SK-N-DZ (cell line): ENCODE results near the gene KMT2E.
"Not testable (repeated sequence)": the region's sequence is repeated elsewhere in the genome, so short reads cannot be mapped to it uniquely, and the experiment has no call there.

Experiments
- DNase-seq: peaks from one replicate; pipeline ENCODE4 v3.0.0-alpha.2; 2015; ENCODE audit warnings: low spot score

The KMT2E gene

DNA sequence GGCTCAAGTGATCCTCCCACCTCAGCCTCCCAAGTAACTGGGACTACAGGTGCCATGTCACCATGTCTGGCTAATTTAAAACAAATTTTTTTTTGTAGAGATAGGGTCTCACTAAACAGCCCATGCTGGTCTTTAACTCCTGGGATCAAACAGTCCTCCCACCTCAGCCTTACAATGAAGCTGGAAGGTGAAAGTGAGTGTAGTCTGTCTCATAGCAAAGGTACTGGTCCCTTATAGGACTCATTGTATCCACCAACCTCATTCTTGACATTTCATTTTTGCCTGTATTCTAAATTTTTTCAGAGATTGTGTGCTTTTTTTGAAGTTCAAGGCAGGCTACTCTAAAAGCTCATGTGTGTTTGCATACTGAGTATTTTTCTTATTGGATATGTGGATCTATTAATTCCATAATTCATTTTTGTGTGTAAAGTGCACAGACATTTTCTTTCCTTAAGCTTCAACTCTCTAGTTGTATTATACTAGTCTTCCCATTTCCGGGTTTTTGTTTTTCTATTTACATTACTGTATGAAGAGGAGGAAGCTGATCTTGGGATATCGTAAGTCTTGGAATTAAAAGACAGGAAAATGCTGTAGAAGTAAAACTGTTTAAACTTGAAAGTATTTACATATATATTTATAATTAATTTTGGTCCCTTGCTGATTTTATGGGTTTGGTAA, 13.3 kb downstream of the KMT2E start:
- DNase-seq = no peak

GRCh38 chr7:105028004-105028403, 14.0 kb downstream of the KMT2E start:
- DNase-seq = no peak

DNA sequence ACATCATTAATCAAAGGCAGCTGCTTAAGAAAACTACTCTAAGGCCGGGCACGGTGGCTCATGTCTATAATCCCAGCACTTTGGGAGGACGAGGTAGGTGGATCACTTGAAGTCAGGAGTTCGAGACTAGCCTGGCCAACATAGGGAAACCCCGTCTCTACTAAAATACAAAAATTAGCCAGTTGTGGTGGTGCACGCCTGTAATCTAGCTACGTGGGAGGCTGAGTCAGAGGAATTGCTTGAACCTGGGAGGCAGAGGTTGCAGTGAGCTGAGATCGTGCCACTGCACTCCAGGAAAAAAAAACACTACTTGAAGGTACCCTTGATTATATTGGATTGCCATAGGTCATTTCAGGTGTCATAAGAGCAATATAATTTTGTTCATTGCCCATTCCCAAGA, 14.9 kb downstream of the KMT2E start:
- not testable (repeated sequence) for DNase-seq

- DNase-seq = no peak
Measured at GRCh38 chr7:105030447-105030846, 16.4 kb downstream of the KMT2E start.

- DNase-seq = no peak
Measured at GRCh38 chr7:105032553-105033214, 18.7 kb downstream of the KMT2E start.

DNA sequence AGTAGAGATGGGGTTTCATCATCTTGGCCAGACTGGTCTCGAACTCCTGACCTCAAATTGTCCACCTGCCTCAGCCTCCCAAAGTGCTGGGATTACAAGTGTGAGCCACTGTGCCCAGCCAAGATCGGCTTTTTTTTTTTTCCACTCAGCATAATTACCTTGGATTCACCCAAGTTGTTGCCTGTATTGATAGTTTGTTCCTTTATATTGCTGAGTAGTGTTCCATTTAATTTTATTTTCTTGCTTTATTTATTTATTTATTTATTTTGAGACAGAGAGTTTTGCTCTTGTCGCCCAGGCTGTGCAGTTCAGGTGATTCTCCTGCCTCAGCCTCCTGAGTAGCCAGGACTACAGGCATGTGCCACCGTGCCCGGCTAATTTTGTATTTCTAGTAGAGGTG, 21.3 kb downstream of the KMT2E start:
- no peak for DNase-seq

GRCh38 chr7:105036217-105037168, 22.5 kb downstream of the KMT2E start:
- no peak for DNase-seq

- no peak for DNase-seq
Measured at GRCh38 chr7:105037319-105037718, 23.3 kb downstream of the KMT2E start.

GRCh38 chr7:105044449-105045070, 30.6 kb downstream of the KMT2E start:
- DNase-seq = no peak

- no peak for DNase-seq
Measured at GRCh38 chr7:105046414-105046813, 32.4 kb downstream of the KMT2E start.

GRCh38 chr7:105047932-105048331, 33.9 kb downstream of the KMT2E start:
- no peak for DNase-seq

DNA sequence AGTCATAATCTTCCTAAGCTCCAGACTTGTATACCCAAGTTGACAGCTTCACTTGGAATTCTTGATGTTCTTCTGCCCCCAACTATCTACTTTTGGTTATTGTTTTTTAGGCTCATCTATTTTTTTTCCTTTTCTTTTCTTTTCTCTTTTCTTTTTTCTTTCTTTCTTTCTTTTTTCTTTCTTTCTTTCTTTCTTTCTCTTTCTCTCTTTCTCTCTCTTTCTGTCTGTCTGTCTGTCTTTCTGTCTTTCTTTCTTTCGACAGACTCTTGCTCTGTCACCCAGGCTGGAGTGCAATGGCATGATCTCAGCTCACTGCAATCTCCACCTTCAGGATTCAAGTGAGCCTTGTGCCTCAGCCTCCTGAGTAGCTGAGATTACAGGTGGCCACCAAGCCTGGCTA, 36.5 kb downstream of the KMT2E start:
- DNase-seq = no peak

- not testable (repeated sequence) for DNase-seq
Measured at GRCh38 chr7:105050899-105051298, 36.9 kb downstream of the KMT2E start.

GRCh38 chr7:105055084-105055483, 41.1 kb downstream of the KMT2E start:
- DNase-seq = no peak

DNA sequence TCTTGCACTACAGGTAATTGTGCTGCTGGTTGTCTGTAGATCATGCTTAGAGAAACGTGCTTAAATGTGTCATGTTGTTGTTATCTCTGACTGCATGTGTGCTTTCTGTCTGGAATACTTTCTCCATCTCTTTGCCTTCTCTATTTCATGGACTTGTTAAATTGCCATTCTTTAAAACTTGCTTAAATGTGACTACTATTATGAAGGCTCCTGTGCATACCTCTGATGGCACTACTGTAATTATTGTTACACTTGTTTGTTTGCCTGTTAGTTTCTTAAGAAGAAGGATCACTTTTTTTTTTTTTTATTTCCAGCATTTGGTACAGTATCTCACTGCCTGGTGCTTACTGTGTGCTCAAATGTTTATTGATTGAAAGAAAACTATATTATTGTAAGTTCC, 41.6 kb downstream of the KMT2E start:
- DNase-seq = no peak

GRCh38 chr7:105057472-105057871, 43.5 kb downstream of the KMT2E start:
- no peak for DNase-seq

DNA sequence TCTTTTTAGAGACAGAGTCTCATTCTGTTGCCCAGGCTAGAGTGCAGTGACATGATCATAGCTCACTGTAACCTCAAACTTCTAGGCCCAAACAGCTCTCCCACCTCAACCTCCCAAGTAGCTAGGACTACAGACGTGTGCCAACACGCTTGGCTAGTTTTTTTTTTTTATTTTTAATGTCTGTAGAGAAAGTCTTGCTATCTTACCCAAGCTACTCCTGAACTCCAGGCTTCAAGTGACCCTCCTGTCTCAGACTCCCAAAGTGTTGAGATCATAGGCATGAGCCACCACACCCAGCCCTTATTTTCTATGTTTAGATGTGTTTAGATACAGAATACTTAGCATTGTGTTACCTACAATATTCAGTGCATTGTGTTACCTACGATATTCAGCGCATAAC, 46.4 kb downstream of the KMT2E start:
- no peak for DNase-seq

DNA sequence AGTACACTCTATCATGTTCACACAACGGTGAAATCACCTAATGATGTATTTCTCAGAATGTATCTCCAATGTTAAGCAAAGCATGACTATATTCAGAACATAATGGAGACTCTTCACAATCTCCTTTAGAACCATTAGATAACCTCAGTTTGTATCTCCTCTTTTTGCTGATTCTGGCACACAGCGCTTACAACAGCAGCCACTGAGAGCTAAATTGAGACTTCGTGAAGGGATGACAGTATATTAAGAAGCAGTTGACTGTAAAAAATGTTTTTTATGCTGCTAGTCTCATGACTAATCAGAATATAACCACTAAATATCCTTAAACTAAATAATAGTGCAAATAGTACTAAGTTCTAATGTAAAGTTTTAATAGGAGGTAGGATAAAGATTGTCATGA, 46.9 kb downstream of the KMT2E start:
- no peak for DNase-seq

- no peak for DNase-seq
Measured at GRCh38 chr7:105065104-105065503, 51.1 kb downstream of the KMT2E start.

DNA sequence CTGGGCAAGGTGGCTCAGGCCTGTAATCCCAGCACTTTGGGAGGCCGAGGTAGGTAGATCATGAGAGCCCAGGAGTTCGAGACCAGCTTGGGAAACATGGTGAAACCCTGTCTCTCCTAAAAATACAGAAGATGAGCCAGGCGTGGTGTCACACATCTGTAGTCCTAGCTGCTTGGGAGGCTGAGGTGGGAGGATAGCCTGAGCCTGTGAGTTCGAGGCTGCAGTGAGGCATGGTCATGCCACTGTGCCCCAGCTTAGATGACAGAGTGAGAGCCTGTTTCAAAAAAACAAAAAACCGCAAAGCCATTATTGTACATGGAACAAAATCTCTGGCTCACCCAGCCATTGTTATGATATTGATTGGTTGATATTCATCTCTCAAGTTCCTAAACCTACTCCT, 53.7 kb downstream of the KMT2E start:
- DNase-seq = no peak

DNA sequence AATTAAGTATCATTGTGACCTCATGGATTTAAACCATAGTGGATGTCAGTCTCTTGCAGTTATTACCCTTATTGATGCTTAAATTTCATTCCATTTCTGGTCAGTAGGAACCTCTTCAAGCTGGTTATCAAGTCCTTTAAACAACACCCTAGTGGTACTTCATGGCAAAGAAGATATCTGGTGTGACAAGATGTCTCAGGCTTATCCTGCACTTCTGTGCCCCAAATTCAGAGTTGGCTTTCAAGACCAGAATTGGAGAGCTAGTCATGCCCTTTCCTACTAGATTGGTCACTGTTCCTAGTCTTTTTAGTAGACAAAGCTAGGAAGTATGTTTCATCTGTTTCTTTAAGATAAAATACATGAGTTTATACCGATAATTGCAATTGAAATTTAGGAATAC, 54.9 kb downstream of the KMT2E start:
- no peak for DNase-seq

GRCh38 chr7:105073143-105073542, 59.1 kb downstream of the KMT2E start:
- no peak for DNase-seq
